ENCODE results near the gene MCTP1.

Gene MCTP1

DNA sequence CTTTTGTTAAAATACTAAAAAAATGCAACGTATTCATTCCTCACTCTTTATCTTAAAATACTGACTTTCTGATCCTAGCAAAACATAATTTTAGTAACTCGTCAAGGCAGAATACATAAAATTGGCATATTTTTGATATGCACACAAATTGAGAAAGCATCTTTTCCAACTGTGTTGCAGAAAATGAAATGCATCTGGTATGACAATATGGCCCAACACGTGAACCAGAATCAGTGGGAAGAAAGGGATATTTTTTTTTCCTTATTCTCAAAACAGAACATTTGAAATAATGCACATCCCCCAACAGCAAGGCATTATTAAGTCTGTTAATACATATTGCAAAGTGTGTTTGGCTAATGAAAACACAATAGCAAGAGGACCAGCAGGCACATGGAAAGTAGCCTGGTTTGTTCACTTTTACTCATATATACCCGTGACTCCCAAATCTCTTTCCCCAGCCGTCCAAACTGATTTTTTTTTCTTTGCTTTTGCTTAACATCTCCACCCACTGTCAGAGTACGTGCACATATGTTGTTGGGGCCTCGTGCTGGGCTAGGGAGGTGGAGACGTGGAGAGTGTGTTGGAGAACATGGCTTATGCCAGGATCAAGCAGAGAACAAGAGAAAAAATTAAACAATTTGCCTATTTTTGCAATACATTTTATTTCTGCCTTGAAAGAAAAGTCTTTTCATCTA lies 4.3 kb downstream of the MCTP1 start:
- no peak overlapping the region for H3K4me3 ChIP-seq (ENCODE audit: low read depth, low read length)
- TF ChIP-seq, protein P1, sequence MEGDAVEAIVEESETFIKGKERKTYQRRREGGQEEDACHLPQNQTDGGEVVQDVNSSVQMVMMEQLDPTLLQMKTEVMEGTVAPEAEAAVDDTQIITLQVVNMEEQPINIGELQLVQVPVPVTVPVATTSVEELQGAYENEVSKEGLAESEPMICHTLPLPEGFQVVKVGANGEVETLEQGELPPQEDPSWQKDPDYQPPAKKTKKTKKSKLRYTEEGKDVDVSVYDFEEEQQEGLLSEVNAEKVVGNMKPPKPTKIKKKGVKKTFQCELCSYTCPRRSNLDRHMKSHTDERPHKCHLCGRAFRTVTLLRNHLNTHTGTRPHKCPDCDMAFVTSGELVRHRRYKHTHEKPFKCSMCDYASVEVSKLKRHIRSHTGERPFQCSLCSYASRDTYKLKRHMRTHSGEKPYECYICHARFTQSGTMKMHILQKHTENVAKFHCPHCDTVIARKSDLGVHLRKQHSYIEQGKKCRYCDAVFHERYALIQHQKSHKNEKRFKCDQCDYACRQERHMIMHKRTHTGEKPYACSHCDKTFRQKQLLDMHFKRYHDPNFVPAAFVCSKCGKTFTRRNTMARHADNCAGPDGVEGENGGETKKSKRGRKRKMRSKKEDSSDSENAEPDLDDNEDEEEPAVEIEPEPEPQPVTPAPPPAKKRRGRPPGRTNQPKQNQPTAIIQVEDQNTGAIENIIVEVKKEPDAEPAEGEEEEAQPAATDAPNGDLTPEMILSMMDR (IDR thresholded peaks at IDR 0.05; ENCODE audit: insufficient read depth, low read depth, low read length, missing control alignments), result no peak
- no peak for DNase-seq (ENCODE audit: low read depth)

DNA sequence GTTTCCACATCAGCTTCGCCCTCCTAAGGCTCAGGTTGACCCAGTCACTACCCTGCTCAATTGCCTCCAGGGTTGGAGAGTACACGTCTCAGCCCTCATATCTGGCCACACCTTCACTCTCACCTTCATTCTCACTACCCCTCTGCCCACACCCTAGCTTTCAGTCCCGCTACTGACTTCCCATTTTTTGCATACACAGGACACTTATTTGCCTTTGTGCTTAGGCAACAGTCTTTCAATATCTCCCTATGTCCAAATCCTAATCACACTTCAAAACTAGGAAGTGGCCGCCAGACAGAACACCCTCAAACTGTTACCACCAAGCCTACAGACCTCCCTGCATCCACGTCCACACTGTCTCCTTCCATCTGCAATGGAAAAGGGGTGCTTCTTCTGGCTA lies 10.9 kb downstream of the MCTP1 start:
- TF ChIP-seq, protein P1 (IDR thresholded peaks at IDR 0.05; ENCODE audit: insufficient read depth, low read depth, low read length, missing control alignments), result no peak
- no peak for DNase-seq (ENCODE audit: low read depth)
- H3K4me3 ChIP-seq (ENCODE audit: low read depth, low read length), result no peak overlapping the region

DNA sequence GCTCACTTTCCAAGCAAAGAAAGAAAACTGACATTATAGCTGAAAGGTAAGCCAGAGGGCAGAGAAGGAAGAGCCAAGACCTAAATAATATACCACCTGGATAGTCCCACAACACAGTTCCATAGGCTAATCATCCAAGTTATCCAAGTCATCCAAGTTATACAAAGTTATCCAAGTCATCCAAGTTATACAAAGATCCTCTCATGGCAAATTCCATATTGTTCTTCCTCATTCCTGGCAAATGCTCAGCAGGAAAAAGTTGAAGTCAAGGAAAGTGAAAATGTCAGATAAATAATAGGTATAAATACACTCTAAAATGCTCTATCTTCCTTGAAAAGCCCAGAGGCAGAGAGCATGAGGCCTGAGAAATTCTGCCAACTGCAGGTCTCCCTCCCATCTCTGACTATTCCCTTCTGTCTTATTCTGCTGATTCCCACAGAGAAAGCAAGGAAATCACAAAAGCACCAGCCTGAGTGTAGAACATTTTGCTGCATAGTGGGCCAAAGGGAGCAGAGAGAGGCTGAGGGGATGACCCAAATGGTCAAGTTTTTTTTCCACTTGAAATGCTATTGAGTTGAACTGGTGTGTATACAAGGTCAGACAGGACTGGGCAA lies 12.5 kb downstream of the MCTP1 start:
- TF ChIP-seq, protein P1 (IDR thresholded peaks at IDR 0.05; ENCODE audit: insufficient read depth, low read depth, low read length, missing control alignments), result no peak
- no peak overlapping the region for H3K4me3 ChIP-seq (ENCODE audit: low read depth, low read length)
- no peak for DNase-seq (ENCODE audit: low read depth)

DNA sequence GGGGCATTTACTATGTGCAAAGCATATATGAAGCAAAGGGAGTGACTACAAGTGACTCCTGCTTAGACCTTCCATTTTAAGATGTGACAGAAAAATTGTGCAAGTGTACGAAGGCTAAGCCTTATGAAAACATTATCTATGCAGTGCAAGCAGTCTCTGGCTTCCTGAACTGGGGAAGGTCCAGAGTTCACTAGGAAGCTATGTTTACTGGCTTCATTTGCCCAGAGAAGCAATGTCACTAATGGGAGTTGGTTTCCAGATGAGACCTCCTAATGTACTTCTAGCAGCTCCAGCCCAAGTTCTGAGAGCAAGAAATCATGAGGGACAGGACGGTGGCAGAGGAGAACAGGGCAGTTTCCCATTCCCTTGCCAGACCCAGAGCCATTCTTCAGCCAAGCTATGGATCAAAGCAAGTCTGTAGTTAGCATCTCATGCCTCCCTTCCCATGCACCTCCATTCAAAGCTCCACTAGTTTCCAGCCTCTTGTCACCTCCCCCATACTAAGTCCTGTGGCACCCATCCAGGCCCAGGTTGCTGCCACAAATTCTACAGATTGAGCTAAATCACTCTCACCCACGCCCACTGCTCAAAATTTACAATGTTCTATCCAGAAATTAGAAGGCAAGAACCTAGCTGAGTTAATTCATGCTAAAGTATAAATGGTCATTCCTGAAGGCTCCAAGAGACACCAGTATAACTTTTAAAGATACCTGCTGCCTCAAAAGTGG lies 21.8 kb downstream of the MCTP1 start:
- DNase-seq (ENCODE audit: low read depth), result no peak
- H3K4me3 ChIP-seq (ENCODE audit: low read depth, low read length), result no peak overlapping the region
- TF ChIP-seq, protein P1 (IDR thresholded peaks at IDR 0.05; ENCODE audit: insufficient read depth, low read depth, low read length, missing control alignments), result no peak

GRCh38 chr5:95261437-95262175 lies 23.3 kb downstream of the MCTP1 start:
- H3K4me3 ChIP-seq (ENCODE audit: low read depth, low read length), result no peak overlapping the region
- TF ChIP-seq, protein P1 (IDR thresholded peaks at IDR 0.05; ENCODE audit: insufficient read depth, low read depth, low read length, missing control alignments), result peak; percentile 43
- peak; percentile 45 for DNase-seq (ENCODE audit: low read depth)

DNA sequence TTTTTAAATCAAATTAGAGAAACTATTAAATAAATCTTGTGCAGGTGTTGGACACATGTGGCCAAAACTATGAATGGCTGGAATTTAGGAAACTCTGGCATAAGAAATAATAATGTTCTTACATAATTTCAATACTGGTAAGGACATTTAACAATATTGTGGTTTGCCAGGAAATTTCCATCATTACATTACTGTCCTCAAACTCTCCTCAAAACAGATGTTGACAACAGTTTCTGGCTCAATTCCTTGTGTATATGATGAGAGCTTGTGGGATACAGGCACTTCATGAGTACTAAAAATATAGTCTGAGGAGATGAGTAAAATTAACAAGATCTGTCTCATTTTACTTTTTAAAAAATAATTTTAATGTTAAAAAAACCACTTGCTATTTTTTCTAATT lies 27.9 kb downstream of the MCTP1 start:
- DNase-seq (ENCODE audit: low read depth), result no peak
- H3K4me3 ChIP-seq (ENCODE audit: low read depth, low read length), result no peak overlapping the region
- TF ChIP-seq, protein P1 (IDR thresholded peaks at IDR 0.05; ENCODE audit: insufficient read depth, low read depth, low read length, missing control alignments), result no peak
